Activated CD4-positive, alpha-beta T cell treated with anti-CD3 and anti-CD28 coated beads, Interleukin-2, amount 10 ng/mL, durations not matched to agents 7 days and 5 days (primary cell): Measurements from ENCODE around the gene DOCK4. TPM values are rescaled to one million over a fixed set of nuclear protein-coding genes. Genes with fewer than 3 reads are reported as not detected.
"Not testable (repeated sequence)": the region's sequence is repeated elsewhere in the genome, so short reads cannot be mapped to it uniquely, and the experiment has no call there.

Source experiments
- CTCF ChIA-PET: fragments of 350-600 bp; sonication (Branson Sonifier 250); formaldehyde crosslinking; loops from one replicate; lab custom pipeline; 2021; ENCODE audit warnings: antibody characterized with exemption; lab: Charles Lee
- POLR2A ChIA-PET: fragments of 350-600 bp; sonication (Branson Sonifier 250); formaldehyde crosslinking; loops from one replicate; lab custom pipeline; 2021; ENCODE audit warnings: antibody characterized with exemption; lab: Charles Lee
- DNase-seq: peaks from one replicate; pipeline ENCODE4 v3.0.0-alpha.2; 2020
- H3K27ac Mint-ChIP-seq: one replicate; pipeline ENCODE4 v1.8.0; 2021; ENCODE audit warnings: mild to moderate bottlenecking, moderate library complexity, mixed read lengths
- H3K27me3 Mint-ChIP-seq: one replicate; pipeline ENCODE4 v1.8.0; 2021; ENCODE audit warnings: mixed read lengths
- H3K36me3 Mint-ChIP-seq: one replicate; pipeline ENCODE4 v1.8.0; 2021; ENCODE audit warnings: low read depth, mixed read lengths
- H3K4me1 Mint-ChIP-seq: one replicate; pipeline ENCODE4 v1.8.0; 2021; ENCODE audit warnings: mixed read lengths
- H3K4me3 Mint-ChIP-seq: one replicate; pipeline ENCODE4 v1.8.0; 2021; ENCODE audit warnings: mild to moderate bottlenecking, moderate library complexity, mixed read lengths
- H3K9me3 Mint-ChIP-seq: one replicate; pipeline ENCODE4 v1.8.0; 2021; ENCODE audit warnings: mixed read lengths
- total RNA-seq, 2 experiments: library from RNA; stranded (reverse); gene quantifications; one replicate each; pipeline ENCODE4 v1.2.3, GENCODE V29; 2021

The DOCK4 gene
- total RNA-seq, 2 experiments from 2014 or later, result 0.12 to 0.25 TPM

DNA sequence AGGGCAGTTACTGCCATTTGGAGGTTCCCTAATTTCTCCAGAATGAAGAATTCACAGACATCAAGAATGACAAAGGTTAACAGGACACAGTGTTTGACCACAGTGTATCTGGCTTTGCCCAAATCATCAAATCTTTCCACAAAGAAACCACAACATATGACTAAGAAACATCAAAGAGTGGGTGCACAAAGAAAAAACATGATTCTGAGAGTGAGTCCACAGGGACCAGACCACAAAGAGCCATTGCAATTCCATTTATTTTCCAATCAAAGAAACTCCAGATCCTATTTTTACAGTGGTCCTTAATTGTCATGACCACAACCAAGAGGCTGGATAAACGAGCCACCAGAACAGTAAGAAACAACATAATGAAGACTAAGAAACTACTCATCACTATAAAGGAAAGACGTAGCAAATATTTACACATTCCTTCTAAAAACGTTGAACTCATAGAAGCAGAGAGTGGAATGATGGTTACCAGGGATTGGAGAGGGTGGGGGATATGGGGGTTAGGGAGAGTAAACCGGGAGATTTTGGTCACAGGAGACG is 286.5 kb downstream of the DOCK4 start:
- Mint-ChIP-seq H3K36me3 (no peaks in the 10 kb centered on the region), H3K27me3 (peaks cover 5% of the 10 kb centered on the region), H3K9me3 (no peaks in the 10 kb centered on the region), H3K27ac (no peak overlapping the region), H3K4me1 (no peaks in the 10 kb centered on the region), H3K4me3 (no peak overlapping the region)
- DNase-seq, result no peak
- POLR2A ChIA-PET, result no interaction called here
- CTCF ChIA-PET, result no interaction called here

DNA sequence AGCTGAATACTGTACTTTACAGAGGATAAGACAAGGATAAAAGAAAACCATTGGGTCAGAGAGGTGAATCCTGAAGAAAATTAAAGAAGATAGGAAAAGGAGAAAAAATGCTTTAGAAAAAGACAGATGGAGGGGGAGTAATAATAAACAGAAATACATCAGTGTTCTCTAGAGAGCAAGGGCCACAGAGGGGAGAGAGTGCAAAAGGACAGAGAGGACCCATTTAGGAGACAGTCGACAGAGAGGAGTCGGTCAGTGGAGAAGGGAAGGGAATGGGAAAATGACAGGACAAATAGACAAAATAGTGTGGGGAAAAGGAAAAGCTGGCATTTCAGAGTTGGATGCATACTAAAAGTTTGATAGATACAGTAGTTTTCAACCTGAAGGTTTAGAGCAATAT is 287.0 kb downstream of the DOCK4 start:
- CTCF ChIA-PET, result no interaction called here
- no peak overlapping the region for H3K4me3 Mint-ChIP-seq
- H3K9me3 Mint-ChIP-seq, result no peaks in the 10 kb centered on the region
- peaks cover 5% of the 10 kb centered on the region for H3K27me3 Mint-ChIP-seq
- no peak for DNase-seq
- no peaks in the 10 kb centered on the region for H3K4me1 Mint-ChIP-seq
- no peaks in the 10 kb centered on the region for H3K36me3 Mint-ChIP-seq
- H3K27ac Mint-ChIP-seq, result no peak overlapping the region
- POLR2A ChIA-PET, result no interaction called here

DNA sequence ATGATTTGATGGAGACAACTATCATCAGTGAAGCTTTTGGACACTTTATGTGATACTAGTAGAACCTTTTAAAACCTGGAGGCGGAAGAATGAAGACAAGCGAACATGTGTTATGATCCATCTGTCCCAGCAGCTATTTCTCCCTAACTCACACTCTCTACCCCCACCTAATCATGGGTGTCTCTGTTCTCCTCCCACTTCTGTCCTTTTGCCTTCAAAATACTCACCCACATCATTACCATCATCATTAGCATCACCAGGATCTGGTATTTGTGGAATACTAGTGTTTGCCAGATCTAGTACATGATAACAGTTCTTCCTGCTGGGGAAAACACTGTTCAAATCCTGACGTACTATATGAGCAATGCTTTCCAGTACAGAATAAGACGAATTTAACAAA is 287.7 kb downstream of the DOCK4 start:
- Mint-ChIP-seq H3K36me3 (no peaks in the 10 kb centered on the region), H3K4me3 (no peak overlapping the region), H3K4me1 (no peaks in the 10 kb centered on the region), H3K9me3 (no peaks in the 10 kb centered on the region), H3K27ac (no peak overlapping the region), H3K27me3 (peaks cover 2% of the 10 kb centered on the region)
- CTCF ChIA-PET, result no interaction called here
- no peak for DNase-seq
- POLR2A ChIA-PET, result no interaction called here

DNA sequence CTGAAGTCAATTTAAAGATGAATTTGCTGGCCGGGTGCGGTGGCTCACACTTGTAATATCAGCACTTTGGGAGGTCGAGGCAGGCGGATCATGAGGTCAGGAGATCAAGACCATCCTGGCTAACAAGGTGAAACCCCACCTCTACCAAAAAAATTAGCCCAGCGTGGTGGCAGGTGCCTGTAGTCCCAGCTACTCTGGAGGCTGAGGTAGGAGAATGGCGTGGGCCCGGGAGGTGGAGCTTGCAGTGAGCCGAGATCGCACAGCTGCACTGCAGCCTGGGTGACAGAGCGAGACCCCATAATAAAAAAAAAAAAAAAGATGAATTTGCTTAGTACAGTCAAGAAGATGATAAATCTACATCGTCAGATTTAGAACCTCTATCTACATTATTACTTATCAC is 288.8 kb downstream of the DOCK4 start:
- DNase-seq, H3K27ac Mint-ChIP-seq, H3K4me3 Mint-ChIP-seq, H3K9me3 Mint-ChIP-seq, H3K4me1 Mint-ChIP-seq, POLR2A ChIA-PET, H3K27me3 Mint-ChIP-seq, CTCF ChIA-PET, H3K36me3 Mint-ChIP-seq: not testable (repeated sequence)

DNA sequence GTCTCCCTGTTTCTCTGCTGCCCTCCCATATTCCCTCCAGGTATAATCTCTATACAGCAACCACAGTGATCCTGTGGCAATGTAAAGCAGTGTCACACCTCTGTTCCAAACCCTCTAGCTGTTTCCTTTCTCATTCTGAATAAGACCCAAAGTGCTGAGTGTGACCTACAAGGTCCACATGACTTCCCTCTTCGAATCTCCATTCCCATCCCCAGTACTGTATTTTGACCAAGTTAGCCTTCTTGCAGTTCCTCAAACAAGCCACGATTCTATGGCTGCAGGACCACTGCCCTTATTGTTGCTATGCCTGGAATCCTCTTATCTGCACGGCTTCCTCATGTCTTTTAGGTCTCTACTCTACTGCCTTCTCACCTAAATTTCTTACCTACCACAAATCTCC is 291.9 kb downstream of the DOCK4 start:
- no peak for DNase-seq

DNA sequence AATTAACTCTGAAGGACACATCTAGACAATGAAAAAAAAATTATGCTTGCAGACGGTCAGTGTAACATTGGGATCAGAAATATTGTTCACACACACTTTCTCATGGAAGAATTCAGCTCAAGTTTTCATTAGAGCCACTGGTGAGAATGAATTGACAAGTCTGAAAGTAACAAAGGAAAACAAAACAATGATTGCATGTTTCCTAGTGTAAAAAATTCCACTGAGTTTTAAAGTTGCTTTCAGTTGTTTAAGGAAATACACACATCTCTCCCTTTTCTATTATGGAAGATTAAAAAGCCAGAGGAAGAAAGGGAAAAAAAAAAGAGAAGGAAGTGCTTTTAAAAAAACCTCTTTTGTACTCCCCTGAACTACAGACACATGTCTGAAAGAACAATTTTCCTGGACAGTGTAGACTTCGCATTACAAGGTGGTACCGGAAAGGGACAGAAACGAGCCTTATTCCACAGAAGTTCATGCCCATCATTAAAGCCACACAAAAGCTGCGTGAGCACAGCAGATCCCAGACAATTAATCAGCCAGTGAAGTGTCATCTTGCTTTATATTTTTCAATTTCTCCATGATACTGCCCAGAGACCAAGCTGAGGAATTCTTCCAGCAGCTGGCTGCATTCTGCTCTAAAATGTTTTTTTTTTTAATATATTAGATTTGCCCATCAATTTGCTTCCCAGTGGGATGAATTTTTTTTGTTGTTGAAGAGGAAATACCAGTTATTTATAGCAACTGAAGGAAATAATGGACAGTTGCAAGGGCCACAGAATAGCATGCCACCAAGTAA is 294.8 kb downstream of the DOCK4 start:
- H3K4me1 Mint-ChIP-seq, result no peaks in the 10 kb centered on the region
- no peak for DNase-seq
- POLR2A ChIA-PET, result no interaction called here
- no peaks in the 10 kb centered on the region for H3K36me3 Mint-ChIP-seq
- CTCF ChIA-PET, result no interaction called here
- H3K27me3 Mint-ChIP-seq, result no peaks in the 10 kb centered on the region
- no peak overlapping the region for H3K27ac Mint-ChIP-seq
- H3K9me3 Mint-ChIP-seq, result no peaks in the 10 kb centered on the region
- no peak overlapping the region for H3K4me3 Mint-ChIP-seq

More for the DNA sequence above, 291.9 kb downstream of the DOCK4 start:
- Mint-ChIP-seq H3K4me1 (no peaks in the 10 kb centered on the region), H3K36me3 (no peaks in the 10 kb centered on the region), H3K4me3 (no peak overlapping the region), H3K9me3 (no peaks in the 10 kb centered on the region), H3K27ac (no peak overlapping the region), H3K27me3 (no peaks in the 10 kb centered on the region)
- ChIA-PET POLR2A (no interaction called here), CTCF (no interaction called here)

DNA sequence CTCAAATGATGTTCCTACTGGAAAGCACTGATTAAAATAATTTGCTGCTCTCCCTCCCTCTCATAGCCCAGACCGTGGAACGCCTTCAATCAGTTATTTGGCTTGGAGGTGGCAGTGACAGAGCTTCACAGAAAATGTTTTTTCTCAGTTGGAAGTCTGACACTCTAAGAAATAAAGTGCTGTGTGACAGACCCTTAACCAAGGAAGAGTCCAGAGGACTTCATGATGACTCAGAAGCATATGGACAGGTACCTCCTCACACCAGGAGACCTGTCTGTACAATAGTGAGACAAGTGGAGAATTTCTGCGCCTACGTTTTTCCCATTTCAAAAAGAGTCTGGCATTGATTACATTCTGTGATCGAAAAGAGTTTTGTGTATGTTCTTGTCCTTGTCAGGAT is 295.5 kb downstream of the DOCK4 start:
- ChIA-PET POLR2A (no interaction called here), CTCF (no interaction called here)
- no peak for DNase-seq
- Mint-ChIP-seq H3K36me3 (no peaks in the 10 kb centered on the region), H3K4me3 (no peak overlapping the region), H3K27ac (no peak overlapping the region), H3K9me3 (no peaks in the 10 kb centered on the region), H3K27me3 (peaks cover 1% of the 10 kb centered on the region), H3K4me1 (no peaks in the 10 kb centered on the region)

DNA sequence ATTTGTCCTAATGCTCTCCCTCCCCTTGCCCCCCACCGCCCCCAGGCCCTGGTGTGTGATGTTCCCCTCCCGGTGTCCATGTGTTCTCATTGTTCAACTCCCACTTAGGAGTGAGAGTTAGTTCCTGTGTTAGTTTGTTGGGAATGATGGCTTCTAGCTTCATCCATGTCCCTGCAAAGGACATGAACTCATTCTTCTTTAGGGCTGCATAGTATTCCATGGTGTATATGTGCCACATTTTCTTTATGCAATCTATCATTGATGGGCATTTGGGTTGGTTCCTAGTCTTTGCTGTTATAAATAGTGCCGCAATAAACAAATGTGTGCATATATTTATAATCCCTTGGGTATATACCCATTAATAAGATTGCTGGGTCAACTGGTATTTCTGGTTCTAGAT is 297.5 kb downstream of the DOCK4 start:
- POLR2A ChIA-PET, H3K4me1 Mint-ChIP-seq, H3K27ac Mint-ChIP-seq, H3K27me3 Mint-ChIP-seq, H3K4me3 Mint-ChIP-seq, H3K36me3 Mint-ChIP-seq, H3K9me3 Mint-ChIP-seq, DNase-seq, CTCF ChIA-PET: not testable (repeated sequence)

DNA sequence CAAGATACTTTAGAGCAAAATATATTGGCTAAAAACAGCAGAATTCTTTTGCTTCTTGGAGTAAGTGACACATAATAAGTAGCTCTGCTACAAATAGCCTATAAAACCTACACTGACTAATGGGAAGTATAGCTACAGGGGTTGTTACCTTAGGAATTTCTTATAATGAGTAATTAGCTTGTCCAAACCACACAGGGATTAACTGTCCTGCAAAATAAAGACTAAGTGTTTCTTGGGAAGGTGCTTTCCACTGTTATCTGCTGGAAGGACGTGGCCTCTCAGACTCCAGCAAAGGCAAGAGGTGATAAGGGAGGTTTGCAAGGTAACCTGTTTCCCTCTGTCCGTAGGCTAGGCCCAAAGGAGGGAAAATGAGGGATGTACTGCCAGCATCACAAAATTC is 302.4 kb downstream of the DOCK4 start:
- peaks cover 5% of the 10 kb centered on the region for H3K27me3 Mint-ChIP-seq
- no peaks in the 10 kb centered on the region for H3K36me3 Mint-ChIP-seq
- ChIA-PET CTCF (no interaction called here), POLR2A (no interaction called here)
- DNase-seq, result no peak
- H3K27ac Mint-ChIP-seq, result no peak overlapping the region
- H3K9me3 Mint-ChIP-seq, result no peaks in the 10 kb centered on the region
- H3K4me3 Mint-ChIP-seq, result no peak overlapping the region
- H3K4me1 Mint-ChIP-seq, result no peaks in the 10 kb centered on the region

DNA sequence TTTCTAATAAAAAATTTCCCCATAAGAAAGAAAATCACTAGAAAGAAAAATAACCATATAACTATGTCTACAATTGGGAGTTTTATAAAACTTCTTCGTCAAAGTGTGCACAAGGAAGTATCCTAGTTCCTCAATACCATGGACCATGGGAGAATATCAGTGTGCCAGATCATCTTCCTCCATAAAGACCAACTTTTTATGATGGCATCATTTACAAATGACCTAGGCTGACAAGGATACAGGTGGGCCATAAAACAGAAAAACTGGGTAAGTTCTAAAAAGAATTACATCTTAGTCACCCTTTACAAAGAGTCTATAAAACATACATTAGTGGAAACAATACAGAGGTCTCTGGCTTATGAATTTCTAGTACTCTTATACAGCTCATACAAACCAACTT is 303.2 kb downstream of the DOCK4 start:
- H3K27me3 Mint-ChIP-seq, result peaks cover 6% of the 10 kb centered on the region
- CTCF ChIA-PET, result no interaction called here

DNA sequence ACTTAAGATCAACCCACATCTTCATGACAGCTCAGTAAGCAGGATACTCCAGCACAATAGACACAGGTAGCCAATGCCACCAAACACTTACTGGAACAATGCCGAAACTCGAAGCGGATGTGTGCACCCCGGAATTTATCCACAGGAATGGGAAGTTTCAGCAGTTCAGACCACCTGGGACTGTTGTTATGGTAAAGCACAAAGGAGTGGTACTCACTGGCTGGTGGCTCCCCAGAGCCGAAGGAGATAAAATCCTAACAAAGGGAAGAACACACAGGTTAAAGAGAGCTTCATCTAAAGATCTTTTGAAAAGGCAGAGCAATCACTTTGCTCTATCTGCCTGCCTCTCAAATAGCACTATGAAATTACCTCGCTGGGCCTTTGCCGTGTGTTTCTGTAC is 305.9 kb downstream of the DOCK4 start:
- Mint-ChIP-seq H3K4me3 (no peak overlapping the region), H3K27ac (no peak overlapping the region), H3K27me3 (peaks cover 4% of the 10 kb centered on the region), H3K9me3 (no peaks in the 10 kb centered on the region), H3K36me3 (no peaks in the 10 kb centered on the region), H3K4me1 (no peaks in the 10 kb centered on the region)
- POLR2A ChIA-PET, result no interaction called here
- CTCF ChIA-PET, result no interaction called here
- no peak for DNase-seq

More for the DNA sequence above, 303.2 kb downstream of the DOCK4 start:
- no peaks in the 10 kb centered on the region for H3K9me3 Mint-ChIP-seq
- H3K4me3 Mint-ChIP-seq, result no peak overlapping the region
- H3K4me1 Mint-ChIP-seq, result no peaks in the 10 kb centered on the region
- H3K27ac Mint-ChIP-seq, result no peak overlapping the region
- DNase-seq, result no peak
- POLR2A ChIA-PET, result no interaction called here
- H3K36me3 Mint-ChIP-seq, result no peaks in the 10 kb centered on the region

DNA sequence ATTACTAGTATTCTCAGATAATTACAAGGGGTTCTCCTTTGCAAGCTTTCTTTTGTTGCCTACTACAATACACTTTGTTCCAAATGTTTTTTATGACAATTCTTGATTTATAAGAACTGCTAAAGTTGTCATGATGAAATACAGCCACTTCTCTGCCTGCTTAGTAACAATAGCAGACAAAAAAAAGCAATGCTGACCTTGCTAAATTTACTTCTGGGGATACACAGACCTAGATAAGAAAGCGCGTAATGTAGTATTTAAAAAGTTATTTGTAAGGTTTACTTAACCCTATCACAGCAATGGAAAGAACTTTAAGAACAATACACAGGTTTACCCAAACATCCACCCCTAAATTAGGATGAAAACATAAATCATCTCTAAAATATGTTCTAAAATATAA is 311.1 kb downstream of the DOCK4 start:
- H3K9me3 Mint-ChIP-seq, result no peaks in the 10 kb centered on the region
- H3K36me3 Mint-ChIP-seq, result no peaks in the 10 kb centered on the region
- H3K4me3 Mint-ChIP-seq, result no peak overlapping the region
- no peak for DNase-seq
- no peaks in the 10 kb centered on the region for H3K4me1 Mint-ChIP-seq
- CTCF ChIA-PET, result no interaction called here
- POLR2A ChIA-PET, result no interaction called here
- no peak overlapping the region for H3K27ac Mint-ChIP-seq
- peaks cover 2% of the 10 kb centered on the region for H3K27me3 Mint-ChIP-seq

DNA sequence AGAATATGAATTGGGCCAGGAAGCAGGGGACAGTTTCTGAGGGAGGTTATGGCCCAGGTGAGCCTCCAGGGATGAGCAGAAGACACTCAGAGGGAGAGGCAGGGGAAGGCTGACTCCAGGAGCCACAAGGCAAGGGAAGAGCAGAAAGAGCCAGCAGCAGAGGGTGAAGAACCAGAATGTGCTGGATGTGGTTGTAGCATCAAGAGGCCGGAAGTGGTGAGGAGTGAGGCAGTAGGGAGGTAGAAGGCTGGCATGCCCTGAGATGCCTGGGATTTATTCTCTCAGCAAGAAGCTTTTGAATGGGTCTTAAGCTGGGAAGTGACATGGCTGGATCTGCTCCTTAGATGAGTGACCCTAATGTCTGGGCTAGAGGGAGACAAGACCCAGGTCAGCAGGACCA is 311.7 kb downstream of the DOCK4 start:
- no peaks in the 10 kb centered on the region for H3K9me3 Mint-ChIP-seq
- peaks cover 2% of the 10 kb centered on the region for H3K27me3 Mint-ChIP-seq
- H3K27ac Mint-ChIP-seq, result no peak overlapping the region
- H3K36me3 Mint-ChIP-seq, result no peaks in the 10 kb centered on the region
- no peak overlapping the region for H3K4me3 Mint-ChIP-seq
- CTCF ChIA-PET, result no interaction called here
- POLR2A ChIA-PET, result no interaction called here
- DNase-seq, result no peak
- H3K4me1 Mint-ChIP-seq, result no peaks in the 10 kb centered on the region

DNA sequence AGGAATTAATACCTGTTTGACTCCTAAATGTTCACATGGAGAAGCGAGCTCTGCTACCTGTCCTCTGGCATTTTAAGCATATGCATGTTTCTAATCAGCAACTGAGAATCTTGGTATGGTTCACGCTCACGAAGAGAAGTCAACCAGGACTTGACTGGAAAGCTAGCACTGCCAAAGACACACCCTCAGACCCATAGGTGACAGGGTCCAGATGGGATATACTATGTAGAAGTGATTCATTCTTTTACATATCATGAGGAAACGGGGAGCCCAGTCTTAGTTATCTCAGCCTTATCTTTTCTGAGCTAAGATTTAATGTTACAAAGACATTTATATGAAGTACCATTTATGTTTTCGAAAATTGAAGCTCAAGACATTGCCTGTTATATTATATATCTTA is 313.0 kb downstream of the DOCK4 start:
- Mint-ChIP-seq H3K36me3 (no peaks in the 10 kb centered on the region), H3K4me1 (no peaks in the 10 kb centered on the region), H3K9me3 (no peaks in the 10 kb centered on the region), H3K27me3 (no peaks in the 10 kb centered on the region), H3K4me3 (no peak overlapping the region), H3K27ac (no peak overlapping the region)
- no peak for DNase-seq
- ChIA-PET CTCF (interaction anchor here (1.2 kb wide), 1 partner anchor 13 kb away, joined by 4 read pairs; no protein-coding TSS in a partner anchor), POLR2A (no interaction called here)
